ENCODE data around the gene BCAM. TPM values are rescaled to one million over a fixed set of nuclear protein-coding genes. Genes with fewer than 3 reads are reported as not detected.

BCAM gene
- total RNA-seq, 1 experiment from 2014 or later, result 73.0 TPM

GRCh38 chr19:44807162-44807561, 1.7 kb upstream of the BCAM start:
- Histone ChIP-seq H4K5ac (ENCODE audit: insufficient read length, low read depth, low read length) (no peak overlapping the region), H2BK12ac (ENCODE audit: insufficient read length, low read depth, low read length) (no peak overlapping the region), H3K27ac (ENCODE audit: insufficient read length, low read depth, low read length) (no peak overlapping the region), H3K56ac (ENCODE audit: insufficient read length, low read depth, low read length) (no peak overlapping the region), H3K4me1 (ENCODE audit: insufficient read depth, low read length) (peaks cover 2% of the 10 kb centered on the region; the same call in 1 of the 2 replicates), H2BK120ac (ENCODE audit: low read depth, low read length, poor library complexity, severe bottlenecking) (no peak overlapping the region), H2BK20ac (ENCODE audit: low read depth, low read length, poor library complexity, severe bottlenecking) (no peak overlapping the region), H4K8ac (replicated peaks; ENCODE audit: insufficient read length, low read depth, low read length) (no peak overlapping the region), H3K23ac (ENCODE audit: insufficient read length, low read depth, low read length) (no peak overlapping the region), H4K91ac (ENCODE audit: insufficient read length, low read depth, low read length) (no peak overlapping the region), H3K9ac (ENCODE audit: extremely low read depth, insufficient read length, low read length) (no peak overlapping the region), H3K79me1 (ENCODE audit: insufficient read depth, low read depth, low read length, poor library complexity, severe bottlenecking) (no peaks in the 10 kb centered on the region), H2AK5ac (ENCODE audit: insufficient read length, low read length) (no peak overlapping the region), H3K9me3 (ENCODE audit: control insufficient read depth, low read depth, low read length) (no peaks in the 10 kb centered on the region), H3K79me2 (ENCODE audit: insufficient read depth, low read length) (no peaks in the 10 kb centered on the region), H3K4ac (ENCODE audit: low read depth, low read length) (no peak overlapping the region), H3K4me2 (ENCODE audit: insufficient read depth, insufficient read length, low read length) (no peak overlapping the region), H2BK5ac (ENCODE audit: insufficient read length, low read length) (no peak overlapping the region), H4K20me1 (ENCODE audit: control insufficient read depth, insufficient read depth, insufficient read length) (no peaks in the 10 kb centered on the region), H2BK15ac (ENCODE audit: low read depth, low read length) (no peak overlapping the region), H3K18ac (ENCODE audit: insufficient read length, low read depth, low read length) (peak overlapping the region; percentile 40), H3T11ph (ENCODE audit: low read length) (no peak overlapping the region), H3K14ac (ENCODE audit: insufficient read depth, low read length) (no peak overlapping the region), H3K27me3 (ENCODE audit: insufficient read depth, low read length) (peaks cover 11% of the 10 kb centered on the region), H2AFZ (ENCODE audit: low read length) (no peak overlapping the region), H3K23me2 (ENCODE audit: insufficient read length, low read depth, low read length, poor library complexity, severe bottlenecking) (peaks cover 11% of the 10 kb centered on the region)
- Mint-ChIP-seq H3K9me3 (no peaks in the 10 kb centered on the region), H3K4me1 (peaks cover 38 to 48% of the 10 kb centered on the region in 2 experiments), H3K36me3 (ENCODE audit: insufficient read depth in 1 of 3, low read depth in 3 of 3) (peaks cover 2 to 30% (median 24%) of the 10 kb centered on the region in 3 experiments; a peak in 5 of 7 replicates), H3K27ac (0 out of 7 replicates have a peak overlapping the region, but pooled peaks of 2 of the 3 experiments have one; percentile 14 to 35), H3K4me3 (no peak overlapping the region), H3K27me3 (ENCODE audit: low read depth) (peaks cover 53% of the 10 kb centered on the region)
- WGBS (ENCODE audit: extremely low coverage, insufficient read length, low lambda C conversion rate), result no CpG with 5 or more reads among the region's 5 CpGs
- TF ChIP-seq, protein P1, sequence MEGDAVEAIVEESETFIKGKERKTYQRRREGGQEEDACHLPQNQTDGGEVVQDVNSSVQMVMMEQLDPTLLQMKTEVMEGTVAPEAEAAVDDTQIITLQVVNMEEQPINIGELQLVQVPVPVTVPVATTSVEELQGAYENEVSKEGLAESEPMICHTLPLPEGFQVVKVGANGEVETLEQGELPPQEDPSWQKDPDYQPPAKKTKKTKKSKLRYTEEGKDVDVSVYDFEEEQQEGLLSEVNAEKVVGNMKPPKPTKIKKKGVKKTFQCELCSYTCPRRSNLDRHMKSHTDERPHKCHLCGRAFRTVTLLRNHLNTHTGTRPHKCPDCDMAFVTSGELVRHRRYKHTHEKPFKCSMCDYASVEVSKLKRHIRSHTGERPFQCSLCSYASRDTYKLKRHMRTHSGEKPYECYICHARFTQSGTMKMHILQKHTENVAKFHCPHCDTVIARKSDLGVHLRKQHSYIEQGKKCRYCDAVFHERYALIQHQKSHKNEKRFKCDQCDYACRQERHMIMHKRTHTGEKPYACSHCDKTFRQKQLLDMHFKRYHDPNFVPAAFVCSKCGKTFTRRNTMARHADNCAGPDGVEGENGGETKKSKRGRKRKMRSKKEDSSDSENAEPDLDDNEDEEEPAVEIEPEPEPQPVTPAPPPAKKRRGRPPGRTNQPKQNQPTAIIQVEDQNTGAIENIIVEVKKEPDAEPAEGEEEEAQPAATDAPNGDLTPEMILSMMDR (conservative IDR thresholded peaks at IDR 0.05), result no peak
- no peak for DNase-seq

Data from H9 (cell line).